HT-29 (cell line): ENCODE data around the gene EHF. TPM values are rescaled to one million over a fixed set of nuclear protein-coding genes. Genes with fewer than 3 reads are reported as not detected.
"Not testable (repeated sequence)": the region's sequence is repeated elsewhere in the genome, so short reads cannot be mapped to it uniquely, and the experiment has no call there.

Source experiments
- DNase-seq: peaks from one replicate; pipeline ENCODE4 v3.0.0-alpha.2; 2015; ENCODE audit warnings: low spot score
- total RNA-seq: library from RNA; depleted of rRNA; stranded (reverse); fragments of >200 nt; shearing (Covaris generic); gene quantifications from 2 replicates; pipeline ENCODE4 v1.2.3, GENCODE V29; 2014

Gene EHF
- total RNA-seq, 1 experiment from 2014 or later: 320 TPM

GRCh38 chr11:34665077-34665835 lies 44.4 kb downstream of the EHF start:
- DNase-seq: no peak

GRCh38 chr11:34667810-34668582 lies 47.1 kb downstream of the EHF start:
- peak; percentile 77 for DNase-seq

- no peak for DNase-seq
These were observed 47.7 kb downstream of the EHF start for GRCh38 chr11:34668583-34669053.

GRCh38 chr11:34669458-34669857 lies 48.6 kb downstream of the EHF start:
- no peak for DNase-seq

GRCh38 chr11:34671117-34671516 lies 50.2 kb downstream of the EHF start:
- DNase-seq: no peak

GRCh38 chr11:34671946-34672345 lies 51.1 kb downstream of the EHF start:
- DNase-seq: no peak

GRCh38 chr11:34674038-34674437 lies 53.1 kb downstream of the EHF start:
- no peak for DNase-seq

GRCh38 chr11:34676227-34676626 lies 55.3 kb downstream of the EHF start:
- DNase-seq: no peak

GRCh38 chr11:34679681-34680080 lies 58.8 kb downstream of the EHF start:
- no peak for DNase-seq

- no peak for DNase-seq
These were observed 59.3 kb downstream of the EHF start for GRCh38 chr11:34680206-34680605.

GRCh38 chr11:34680918-34681586 lies 60.2 kb downstream of the EHF start:
- DNase-seq: peak; percentile 88

- no peak for DNase-seq
These were observed 61.9 kb downstream of the EHF start for GRCh38 chr11:34682825-34683224.

GRCh38 chr11:34683396-34683795 lies 62.5 kb downstream of the EHF start:
- no peak for DNase-seq

- no peak for DNase-seq
These were observed 65.0 kb downstream of the EHF start for GRCh38 chr11:34685864-34686263.

- not testable (repeated sequence) for DNase-seq
These were observed 71.4 kb downstream of the EHF start for GRCh38 chr11:34692299-34692698.

- no peak for DNase-seq
These were observed 76.0 kb downstream of the EHF start for GRCh38 chr11:34696862-34697261.

- no peak for DNase-seq
These were observed 86.0 kb downstream of the EHF start for GRCh38 chr11:34706709-34707461.

- DNase-seq: no peak
These were observed 86.6 kb downstream of the EHF start for GRCh38 chr11:34707462-34707840.
